Left ventricle myocardium inferior (tissue), 1 donor: Measurements from ENCODE around the gene C1QTNF1. TPM values are rescaled to one million over a fixed set of nuclear protein-coding genes. Genes with fewer than 3 reads are reported as not detected.
A peak's percentile ranks its signal among the peaks of the same experiment; 100 is the strongest.
"Not testable (repeated sequence)": the region's sequence is repeated elsewhere in the genome, so short reads cannot be mapped to it uniquely, and the experiment has no call there.

Experiments
- DNase-seq: peaks from one replicate; pipeline ENCODE4 v3.0.0-alpha.2; 2020
- H3K27ac ChIP-seq: fragments of 200-600 bp; replicated peaks from 2 replicates; pipeline ENCODE4 v1.8.0; 2021
- H3K27me3 ChIP-seq: fragments of 200-600 bp; 2 replicates; pipeline ENCODE4 v1.8.0; 2021; ENCODE audit warnings: low read depth
- H3K36me3 ChIP-seq: fragments of 200-600 bp; 2 replicates; pipeline ENCODE4 v1.8.0; 2021
- H3K4me1 ChIP-seq: fragments of 200-600 bp; 2 replicates; pipeline ENCODE4 v1.8.0; 2021
- H3K4me3 ChIP-seq: fragments of 200-600 bp; 2 replicates; pipeline ENCODE4 v1.8.0; 2021; ENCODE audit warnings: mild to moderate bottlenecking, moderate library complexity
- H3K9me3 ChIP-seq: fragments of 200-600 bp; replicated peaks from 2 replicates; pipeline ENCODE4 v1.8.0; 2021
- CTCF ChIP-seq: fragments of 200-600 bp; IDR thresholded peaks from 2 replicates; pipeline ENCODE4 v1.8.0; 2021; ENCODE audit warnings: antibody characterized with exemption, mild to moderate bottlenecking, borderline replicate concordance
- intact Hi-C: fragments of 100-400 bp; cut with micrococcal nuclease; formaldehyde crosslinking; loops from one replicate; pipeline ENCODE4 v1.11.0; 2022
- total RNA-seq: library from RNA; stranded (reverse); fragmentation: NEBNext Ultra II Directional; extraction: Animal tissue kit (Norgen Biotek cat#: 25700); gene quantifications from one replicate; pipeline ENCODE4 v1.2.1, GENCODE V29; 2021
- donor health status: DM: no; HTN: yes; CAD: no; lungs with severe emphysema.

Gene C1QTNF1
- total RNA-seq, 1 donor from 2014 or later = 146 TPM

GRCh38 chr17:79028496-79029326, 4.7 kb downstream of the C1QTNF1 start:
- no peaks in the 10 kb centered on the region for H3K9me3 ChIP-seq
- H3K36me3 ChIP-seq = no peaks in the 10 kb centered on the region
- H3K27me3 ChIP-seq = no peaks in the 10 kb centered on the region
- intact Hi-C loops = no loop called here
- peak overlapping the region; percentile 95 for H3K27ac ChIP-seq
- H3K4me3 ChIP-seq = no peak overlapping the region
- H3K4me1 ChIP-seq = peaks cover 84% of the 10 kb centered on the region
- peak; percentile 36 for TF ChIP-seq CTCF
- no peak for DNase-seq

DNA sequence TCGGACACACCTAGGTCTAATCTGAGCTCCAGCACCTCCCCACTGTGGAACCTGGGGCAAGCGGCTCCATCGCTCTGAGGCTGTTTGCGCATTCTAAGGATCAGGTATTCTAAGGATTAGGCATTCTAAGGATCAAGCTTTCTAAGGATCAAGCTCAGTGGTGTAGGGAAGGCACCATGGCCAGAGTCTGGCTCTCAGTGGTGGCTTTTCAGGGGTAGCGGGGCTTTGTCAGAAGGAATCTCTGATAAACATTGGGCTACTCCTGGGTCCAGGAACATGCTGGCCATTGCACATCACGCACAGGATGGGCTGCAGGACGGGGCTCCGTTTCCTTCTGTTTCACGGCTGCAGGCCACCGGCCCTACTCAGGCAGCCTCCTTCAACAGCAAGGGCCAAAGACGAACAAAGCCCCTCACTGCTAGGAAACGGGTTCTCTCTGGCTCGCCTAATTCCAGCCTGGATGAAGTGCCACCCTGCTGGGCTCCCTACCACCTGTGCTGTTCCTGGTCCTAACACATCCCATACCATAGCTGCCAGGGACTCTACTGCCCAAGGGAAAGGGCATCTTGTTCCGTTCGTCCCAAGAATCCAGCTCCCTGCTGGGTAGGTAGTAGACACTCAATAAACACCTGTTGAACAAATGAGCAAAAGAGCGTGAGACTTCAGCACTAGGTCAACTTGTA, 5.5 kb downstream of the C1QTNF1 start:
- Histone ChIP-seq H3K27ac (peak overlapping the region; percentile 95), H3K4me3 (no peak overlapping the region), H3K36me3 (no peaks in the 10 kb centered on the region), H3K4me1 (peaks cover 84% of the 10 kb centered on the region), H3K9me3 (no peaks in the 10 kb centered on the region), H3K27me3 (no peaks in the 10 kb centered on the region)
- DNase-seq = no peak
- no peak for TF ChIP-seq CTCF
- intact Hi-C loops = no loop called here

- H3K4me3 ChIP-seq, intact Hi-C loops, H3K9me3 ChIP-seq, DNase-seq, H3K36me3 ChIP-seq, H3K27me3 ChIP-seq: not testable (repeated sequence)
- H3K27ac ChIP-seq = peak overlapping the region; percentile 19
- H3K4me1 ChIP-seq = peaks cover 83% of the 10 kb centered on the region
Measured at GRCh38 chr17:79030636-79031035, 6.7 kb downstream of the C1QTNF1 start.

- Histone ChIP-seq H3K27ac (no peak overlapping the region), H3K4me1 (peaks cover 83% of the 10 kb centered on the region), H3K9me3 (no peaks in the 10 kb centered on the region), H3K36me3 (no peaks in the 10 kb centered on the region), H3K27me3 (no peaks in the 10 kb centered on the region), H3K4me3 (no peak overlapping the region)
- intact Hi-C loops = no loop called here
- DNase-seq = no peak
- no peak for TF ChIP-seq CTCF
Measured at GRCh38 chr17:79031996-79032875, 8.3 kb downstream of the C1QTNF1 start.

- H3K27ac ChIP-seq = peak overlapping the region; percentile 78
Measured at GRCh38 chr17:79033046-79033616, 9.2 kb downstream of the C1QTNF1 start.

More at GRCh38 chr17:79033046-79033616, 9.2 kb downstream of the C1QTNF1 start:
- TF ChIP-seq CTCF = no peak
- no peak overlapping the region for H3K4me3 ChIP-seq
- H3K27me3 ChIP-seq = no peaks in the 10 kb centered on the region
- no peak for DNase-seq
- H3K36me3 ChIP-seq = no peaks in the 10 kb centered on the region
- intact Hi-C loops = no loop called here
- peaks cover 82% of the 10 kb centered on the region for H3K4me1 ChIP-seq
- no peaks in the 10 kb centered on the region for H3K9me3 ChIP-seq
